Fibroblast of the aortic adventitia (primary cell): ENCODE results near the gene KLRF2. TPM values are rescaled to one million over a fixed set of nuclear protein-coding genes. Genes with fewer than 3 reads are reported as not detected.

ENCODE experiments used
- DNase-seq: peaks from one replicate; pipeline ENCODE4 v3.0.0-alpha.2; 2010; ENCODE audit warnings: low read depth
- H3K4me3 ChIP-seq: 2 replicates; pipeline ENCODE4 v1.5.1; 2011; ENCODE audit warnings: low read depth, mild to moderate bottlenecking, control low read depth, low read length, moderate library complexity
- CTCF ChIP-seq: IDR thresholded peaks from 2 replicates; pipeline ENCODE4 v1.5.1; 2011; ENCODE audit warnings: mild to moderate bottlenecking, low read length, control low read depth, inconsistent platforms; ENCODE audit not compliant: insufficient read depth
- total RNA-seq: library from RNA; depleted of rRNA; stranded (reverse); fragments of >200 nt; gene quantifications from 2 replicates; pipeline ENCODE4 v1.2.3, GENCODE V29; 2012; ENCODE audit warnings: low replicate concordance

The KLRF2 gene
- total RNA-seq, 1 donor: not detected

GRCh38 chr12:9931245-9931644 is 50.0 kb downstream of the KLRF2 start:
- no peak for DNase-seq
- no peak overlapping the region for H3K4me3 ChIP-seq
- no peak for TF ChIP-seq CTCF

- no peak for DNase-seq
- H3K4me3 ChIP-seq: no peak within 1 kb of the TSS
- no peak for TF ChIP-seq CTCF
Observed at GRCh38 chr12:9932270-9932669, 51.0 kb downstream of the KLRF2 start, which contains the start of gene CLEC2A. CLEC2A (minus strand) TSS chr12:9932370; CDS start chr12:9932329, 41 bp downstream.

GRCh38 chr12:9933958-9934357 is 52.7 kb downstream of the KLRF2 start:
- H3K4me3 ChIP-seq: no peak overlapping the region
- no peak for TF ChIP-seq CTCF
- DNase-seq: no peak

GRCh38 chr12:9935026-9935425 is 53.7 kb downstream of the KLRF2 start:
- no peak overlapping the region for H3K4me3 ChIP-seq
- no peak for DNase-seq
- TF ChIP-seq CTCF: no peak

GRCh38 chr12:9936591-9936990 is 55.3 kb downstream of the KLRF2 start:
- no peak for DNase-seq
- no peak overlapping the region for H3K4me3 ChIP-seq
- no peak for TF ChIP-seq CTCF

GRCh38 chr12:9940375-9940774 is 59.1 kb downstream of the KLRF2 start:
- peak; percentile 41 for TF ChIP-seq CTCF
- DNase-seq: peak; percentile 4
- no peak overlapping the region for H3K4me3 ChIP-seq

GRCh38 chr12:9941838-9942237 is 60.5 kb downstream of the KLRF2 start:
- no peak overlapping the region for H3K4me3 ChIP-seq
- no peak for DNase-seq
- TF ChIP-seq CTCF: no peak
